ENCODE measurements around the gene IL17RD.
A peak's percentile ranks its signal among the peaks of the same experiment; 100 is the strongest.

IL17RD gene

DNA sequence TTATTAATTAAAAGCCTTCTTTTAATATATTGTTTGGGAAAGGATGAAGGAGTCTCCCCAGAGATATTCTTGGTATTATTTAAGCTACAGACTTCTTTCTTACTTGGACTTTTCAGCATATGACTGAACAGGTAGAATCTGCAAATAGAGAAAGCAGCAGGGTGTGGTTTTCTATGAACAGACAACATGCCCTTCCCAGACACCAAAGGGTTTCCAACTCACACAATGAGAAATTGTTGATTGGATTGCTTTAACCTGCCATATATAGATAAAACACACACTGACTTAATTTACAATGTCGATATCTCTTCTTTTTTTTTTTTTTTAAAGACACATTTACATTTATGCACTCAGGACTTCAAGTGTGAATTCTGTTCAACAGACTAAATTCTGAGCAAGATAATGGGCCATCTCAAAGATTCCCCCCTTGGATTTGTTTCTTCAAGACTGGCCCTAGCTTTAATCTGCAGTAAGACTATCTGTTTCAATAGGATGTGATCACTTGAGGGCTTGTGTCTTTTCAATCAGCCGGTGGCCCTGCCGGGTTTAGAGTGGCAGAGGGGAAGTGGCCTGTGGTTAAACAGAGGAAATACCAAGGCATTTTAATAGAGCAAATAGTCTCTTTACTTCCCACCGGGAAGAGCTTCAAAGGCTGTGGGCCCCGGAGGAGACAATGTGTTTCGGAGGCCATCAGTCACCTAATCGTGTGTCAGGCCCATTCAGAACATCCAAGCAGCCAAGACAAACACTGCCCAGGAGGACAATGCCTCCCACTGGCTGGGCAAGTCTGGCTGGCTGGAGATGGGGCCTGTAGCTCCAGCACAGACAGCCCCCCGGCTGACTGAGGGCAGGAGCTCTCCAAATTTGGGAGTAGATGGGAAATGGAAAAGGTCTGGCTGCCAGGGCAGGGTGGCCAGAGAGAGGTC, 6.1 kb downstream of the IL17RD start:
- DNase-seq = no peak

DNA sequence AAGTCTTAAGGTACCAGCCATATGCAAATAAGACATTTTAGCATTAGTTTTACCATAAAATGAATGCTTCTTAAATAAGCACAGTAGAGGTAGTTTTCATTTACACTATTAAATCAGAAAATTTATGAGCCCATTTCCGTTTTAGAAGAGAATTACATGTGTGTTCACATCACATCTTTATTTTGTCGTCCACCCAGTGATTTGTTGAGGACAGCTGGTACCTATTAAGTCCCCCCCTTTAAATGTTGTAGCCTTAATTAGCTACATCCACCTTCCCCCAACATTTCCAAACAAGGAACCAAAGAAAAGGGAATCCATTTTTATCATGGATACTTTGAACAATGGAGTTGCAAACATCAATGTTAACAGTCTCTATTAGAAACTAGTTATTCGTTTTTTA, 6.8 kb downstream of the IL17RD start:
- no peak for DNase-seq

GRCh38 chr3:57157545-57157944, 7.6 kb downstream of the IL17RD start:
- no peak for DNase-seq

- DNase-seq = no peak
Measured at GRCh38 chr3:57155310-57155643, 9.9 kb downstream of the IL17RD start.

GRCh38 chr3:57154470-57155309, 10.5 kb downstream of the IL17RD start:
- peak; percentile 12 for DNase-seq

GRCh38 chr3:57152151-57153143, 12.7 kb downstream of the IL17RD start:
- DNase-seq = peak; percentile 69

DNA sequence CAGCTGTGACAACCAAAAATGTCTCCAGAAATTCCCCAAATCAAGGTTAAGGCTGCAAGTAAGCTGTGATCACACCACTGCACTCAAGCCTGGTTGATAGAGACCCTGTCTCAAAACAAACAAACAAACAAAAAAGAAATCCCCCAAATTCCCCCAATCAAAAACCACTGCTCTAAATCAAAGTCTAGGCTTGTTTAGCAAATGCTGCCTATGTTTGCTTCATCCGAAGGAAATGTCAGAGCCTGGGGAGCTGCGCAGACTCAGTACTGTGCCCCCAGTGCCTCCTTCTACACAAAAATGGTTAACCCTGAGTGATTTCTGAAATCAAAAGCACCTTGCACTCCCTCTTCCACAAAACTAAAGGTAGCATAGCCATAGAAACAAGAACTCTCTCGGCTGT, 13.4 kb downstream of the IL17RD start:
- DNase-seq = peak; percentile 12

GRCh38 chr3:57151021-57151449, 14.1 kb downstream of the IL17RD start:
- no peak for DNase-seq

- no peak for DNase-seq
Measured at GRCh38 chr3:57150113-57150581, 15.0 kb downstream of the IL17RD start.

DNA sequence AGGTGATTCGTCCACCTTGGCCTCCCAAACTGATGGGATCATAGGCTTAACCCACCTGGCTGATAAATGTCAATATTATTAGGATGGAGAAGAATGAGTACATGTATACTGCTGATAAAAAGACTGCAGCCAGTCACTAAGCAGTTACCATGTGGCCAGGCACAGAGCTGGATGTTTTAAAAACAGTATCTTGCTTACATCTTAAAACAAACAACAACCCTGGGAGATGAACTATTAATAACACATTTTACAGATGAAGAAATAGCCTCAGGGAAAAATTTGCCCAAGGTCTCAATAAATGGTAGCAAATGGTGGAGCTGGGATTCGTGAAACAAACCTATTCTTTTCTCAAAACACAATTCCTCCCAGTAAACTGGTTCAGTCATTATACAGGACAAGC, 18.1 kb downstream of the IL17RD start:
- no peak for DNase-seq

GRCh38 chr3:57145852-57146251, 19.3 kb downstream of the IL17RD start:
- DNase-seq = no peak

GRCh38 chr3:57144952-57145351, 20.2 kb downstream of the IL17RD start:
- DNase-seq = no peak

DNA sequence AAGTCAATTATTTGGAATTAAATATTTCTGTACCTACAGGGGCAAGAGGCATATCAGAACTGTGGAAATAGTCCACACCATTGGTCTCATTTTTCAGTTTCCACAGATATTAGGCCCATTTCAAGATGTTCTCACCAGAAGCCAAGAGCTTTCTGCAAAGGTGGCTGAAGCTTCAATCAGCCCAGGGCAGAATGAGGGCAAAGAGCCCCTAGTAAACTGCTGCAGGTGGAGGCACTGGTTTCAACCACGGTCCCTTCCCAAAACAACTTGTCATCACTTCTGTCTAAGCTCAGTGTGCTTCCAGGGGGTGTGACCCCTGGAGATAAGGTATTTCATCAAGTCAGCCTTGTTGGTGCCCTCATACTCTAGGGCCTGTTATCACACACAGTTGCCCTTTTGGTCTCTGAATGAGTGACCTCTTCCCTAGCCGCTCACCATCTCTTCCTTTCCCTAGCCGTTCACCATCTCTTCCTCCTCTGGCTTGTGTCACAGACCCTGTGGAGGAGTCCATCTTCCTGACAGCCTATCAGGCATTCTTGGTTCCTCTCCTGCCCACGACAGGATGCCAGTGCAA, 21.2 kb downstream of the IL17RD start:
- no peak for DNase-seq

- DNase-seq = no peak
Measured at GRCh38 chr3:57142411-57142723, 22.8 kb downstream of the IL17RD start.

DNA sequence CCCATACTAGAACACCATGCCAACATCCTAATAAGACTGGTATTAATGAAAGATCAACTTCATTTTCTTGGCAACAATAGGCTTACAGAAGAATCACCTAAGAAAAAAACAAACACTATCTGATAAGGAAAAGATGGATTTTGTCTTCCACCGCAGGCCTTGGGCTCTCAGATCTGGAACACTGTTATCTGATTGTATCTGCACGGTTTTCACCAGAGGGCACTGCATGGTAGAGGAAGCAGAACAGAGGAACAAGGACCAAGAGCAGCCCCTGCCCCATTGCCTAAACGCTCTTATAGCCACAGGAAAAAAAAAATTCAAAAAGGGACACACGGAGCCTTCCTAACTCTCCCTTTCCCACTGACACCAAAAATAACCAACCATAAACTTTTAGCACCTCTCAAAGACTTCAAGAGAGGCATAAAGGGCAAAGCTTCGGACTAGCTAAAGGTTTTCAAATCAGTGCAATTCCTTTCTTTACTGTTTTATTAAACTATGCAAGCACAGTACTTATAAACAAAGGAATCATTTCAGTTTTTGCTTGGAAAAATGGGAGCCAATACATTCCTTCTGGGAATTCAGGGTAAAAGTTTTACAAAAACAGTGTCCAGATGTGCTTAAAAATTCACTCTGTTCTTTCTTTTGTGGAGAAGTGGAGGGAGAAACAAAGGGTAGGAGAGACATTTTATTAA, 23.3 kb downstream of the IL17RD start:
- no peak for DNase-seq

DNA sequence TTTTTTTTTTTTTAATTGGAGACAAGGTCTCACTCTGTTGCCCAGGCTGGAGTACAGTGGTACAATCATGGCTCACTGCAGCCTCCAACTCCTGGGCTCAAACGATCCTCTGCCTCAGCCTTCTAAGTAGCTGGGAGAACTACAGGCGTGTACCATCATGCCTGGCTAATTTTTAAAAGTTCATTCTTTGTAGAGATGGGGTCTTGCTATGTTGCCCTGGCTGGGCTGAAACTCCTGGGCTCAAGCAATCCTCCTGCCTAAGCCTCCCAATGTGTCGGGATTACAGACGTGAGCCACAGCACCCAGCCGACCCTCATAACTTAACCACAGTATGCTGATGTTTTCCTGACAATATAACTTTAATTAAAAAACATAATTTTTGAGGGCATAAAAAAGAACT, 24.3 kb downstream of the IL17RD start:
- DNase-seq = no peak

- DNase-seq = no peak
Measured at GRCh38 chr3:57135964-57136719, 29.0 kb downstream of the IL17RD start.

- DNase-seq = no peak
Measured at GRCh38 chr3:57133157-57133556, 32.0 kb downstream of the IL17RD start.

DNA sequence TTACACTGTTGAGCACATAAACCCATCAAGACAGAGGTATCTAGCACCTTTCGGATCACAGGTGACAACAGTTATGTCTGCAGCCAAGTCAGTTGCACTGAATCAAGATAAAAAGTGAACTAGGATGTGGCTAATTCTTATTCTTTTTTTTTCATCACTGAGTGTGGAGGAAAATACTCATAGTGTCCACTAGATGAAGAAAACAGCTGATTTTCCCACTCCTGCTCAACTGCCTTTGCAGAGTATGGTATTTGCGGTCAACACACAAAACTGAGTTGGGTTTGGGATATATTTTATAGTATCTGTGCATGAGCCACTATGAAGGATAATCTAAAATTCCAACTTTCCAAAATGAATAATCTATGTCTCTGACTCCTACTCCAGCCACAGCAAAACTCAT, 32.5 kb downstream of the IL17RD start:
- DNase-seq = no peak

GRCh38 chr3:57131210-57131588, 34.0 kb downstream of the IL17RD start:
- no peak for DNase-seq
